ENCODE results near the gene RPGRIP1L.

RPGRIP1L gene

DNA sequence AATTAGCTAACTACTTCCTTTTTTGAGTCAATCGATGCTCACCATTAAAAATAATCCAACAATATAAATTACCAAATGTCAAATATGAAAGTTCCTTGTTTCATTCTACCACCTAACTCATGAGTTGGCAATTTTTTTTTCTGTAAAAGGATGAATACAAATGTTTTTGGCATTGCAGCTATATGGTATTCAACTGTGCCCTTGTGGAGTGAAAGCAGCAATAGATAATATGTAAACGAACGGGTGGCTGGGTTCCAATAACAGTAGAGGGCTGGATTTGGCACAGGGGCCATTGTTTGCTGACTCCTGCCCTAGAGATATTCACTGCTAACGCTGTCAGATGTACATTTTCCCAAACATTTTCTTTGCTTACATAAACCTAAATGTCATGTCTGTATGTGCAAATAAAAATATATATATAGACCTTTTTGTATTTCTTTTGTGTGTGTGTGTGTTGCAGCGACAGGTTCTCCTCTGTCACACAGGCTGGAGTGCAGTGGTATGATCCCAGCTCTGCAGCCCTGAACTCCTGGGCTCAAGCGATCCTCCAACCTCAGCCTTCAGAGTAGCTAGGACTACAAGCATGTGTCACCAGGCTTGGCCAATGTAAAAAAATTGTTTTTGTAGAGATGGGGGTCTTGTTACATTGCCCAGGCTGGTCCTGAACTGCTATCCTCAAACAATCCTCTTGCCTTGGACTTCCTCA, 73.9 kb downstream of the RPGRIP1L start:
- no peak for TF ChIP-seq CTCF (IDR thresholded peaks at IDR 0.05; ENCODE audit: low read depth, low read length, missing control alignments)
- no peak for DNase-seq (ENCODE audit: extremely low read depth, low read depth)

DNA sequence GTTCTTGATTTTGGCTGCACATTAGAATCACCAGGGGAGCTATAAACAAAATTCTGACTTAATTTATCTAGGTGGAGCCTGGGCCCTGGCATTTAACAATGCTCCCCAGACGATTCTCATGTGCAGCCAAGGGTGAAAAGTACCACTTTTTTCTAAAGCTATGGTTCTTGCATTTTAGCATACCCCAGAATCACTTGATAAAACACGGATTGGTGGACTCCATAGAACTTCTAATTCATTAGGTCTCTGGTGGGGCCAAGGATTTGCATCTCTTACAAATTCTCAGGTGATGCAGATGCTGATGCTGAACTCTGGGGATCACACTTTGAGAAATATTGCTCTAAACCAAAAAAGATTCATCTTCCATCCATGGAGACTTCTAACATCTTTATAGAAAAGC, 74.5 kb downstream of the RPGRIP1L start:
- TF ChIP-seq CTCF (IDR thresholded peaks at IDR 0.05; ENCODE audit: low read depth, low read length, missing control alignments) = no peak
- no peak overlapping the region for H3K4me3 ChIP-seq (replicated peaks; ENCODE audit: low read depth, low read length)
- DNase-seq (ENCODE audit: extremely low read depth, low read depth) = no peak

More for the DNA sequence above, 73.9 kb downstream of the RPGRIP1L start:
- H3K4me3 ChIP-seq (replicated peaks; ENCODE audit: low read depth, low read length) = no peak overlapping the region

- H3K4me3 ChIP-seq (replicated peaks; ENCODE audit: low read depth, low read length) = no peak overlapping the region
- TF ChIP-seq CTCF (IDR thresholded peaks at IDR 0.05; ENCODE audit: low read depth, low read length, missing control alignments) = no peak
- no peak for DNase-seq (ENCODE audit: extremely low read depth, low read depth)
Measured at GRCh38 chr16:53626811-53627210, 76.8 kb downstream of the RPGRIP1L start.

- H3K4me3 ChIP-seq (replicated peaks; ENCODE audit: low read depth, low read length) = no peak overlapping the region
- no peak for TF ChIP-seq CTCF (IDR thresholded peaks at IDR 0.05; ENCODE audit: low read depth, low read length, missing control alignments)
- DNase-seq (ENCODE audit: extremely low read depth, low read depth) = no peak
Measured at GRCh38 chr16:53626161-53626560, 77.5 kb downstream of the RPGRIP1L start.

GRCh38 chr16:53625221-53625620, 78.4 kb downstream of the RPGRIP1L start:
- no peak overlapping the region for H3K4me3 ChIP-seq (replicated peaks; ENCODE audit: low read depth, low read length)
- TF ChIP-seq CTCF (IDR thresholded peaks at IDR 0.05; ENCODE audit: low read depth, low read length, missing control alignments) = no peak
- no peak for DNase-seq (ENCODE audit: extremely low read depth, low read depth)

DNA sequence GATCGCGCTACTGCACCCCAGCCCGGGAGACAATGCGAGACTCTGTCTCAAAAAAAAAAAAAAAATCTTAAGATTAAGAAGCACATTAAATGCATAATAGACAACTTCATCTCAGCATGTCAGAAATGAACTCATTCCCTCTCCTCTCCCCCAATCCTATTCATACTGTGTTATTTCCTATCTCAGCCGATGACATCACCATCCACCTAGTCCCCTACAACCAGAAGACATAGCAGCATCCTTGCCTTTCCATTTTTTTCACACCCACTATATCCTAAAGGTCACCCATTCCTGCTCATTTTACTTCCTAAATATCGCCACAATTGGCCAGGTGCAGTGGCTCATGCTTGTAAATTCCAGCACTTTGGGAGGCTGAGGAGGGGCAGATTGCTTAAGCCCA, 81.3 kb downstream of the RPGRIP1L start:
- no peak overlapping the region for H3K4me3 ChIP-seq (replicated peaks; ENCODE audit: low read depth, low read length)
- TF ChIP-seq CTCF (IDR thresholded peaks at IDR 0.05; ENCODE audit: low read depth, low read length, missing control alignments) = no peak
- DNase-seq (ENCODE audit: extremely low read depth, low read depth) = no peak

DNA sequence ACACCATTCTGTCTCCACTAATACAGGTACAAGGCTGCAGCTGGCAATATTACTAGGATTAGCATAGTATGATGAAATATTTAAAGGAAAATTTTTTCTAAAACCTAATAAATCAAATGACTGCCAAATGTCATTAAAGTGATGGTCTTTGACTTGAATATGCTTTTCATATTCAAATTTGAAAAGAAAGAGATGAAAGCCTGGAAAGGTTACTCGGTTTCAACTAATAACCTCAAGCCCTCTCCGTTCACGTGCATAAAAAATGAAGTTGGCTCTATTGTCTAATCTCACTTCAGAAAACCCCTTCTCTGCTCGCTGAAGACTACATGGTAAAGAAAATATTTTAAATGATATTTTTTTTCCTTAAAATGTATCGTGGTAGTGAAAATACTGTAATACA, 83.2 kb downstream of the RPGRIP1L start:
- TF ChIP-seq CTCF (IDR thresholded peaks at IDR 0.05; ENCODE audit: low read depth, low read length, missing control alignments) = no peak
- DNase-seq (ENCODE audit: extremely low read depth, low read depth) = no peak
- H3K4me3 ChIP-seq (replicated peaks; ENCODE audit: low read depth, low read length) = no peak overlapping the region

All from HFF-Myc (cell line).